CD4-positive, alpha-beta T cell treated with Interleukin-15 for 1 hour (primary cell): ENCODE measurements around the gene OR52K2.
"Not testable (repeated sequence)": the region's sequence is repeated elsewhere in the genome, so short reads cannot be mapped to it uniquely, and the experiment has no call there.

ENCODE experiments used
- DNase-seq: peaks from one replicate; pipeline ENCODE4 v3.0.0-alpha.2; 2020

OR52K2 gene

GRCh38 chr11:4481240-4481582 lies 32.1 kb downstream of the OR52K2 start:
- DNase-seq = no peak

GRCh38 chr11:4482445-4482844 lies 33.4 kb downstream of the OR52K2 start, which contains the start of gene OR52K1:
TSS of gene OR52K1 (plus strand) at chr11:4482646. CDS start at chr11:4488901, 6,255 bp downstream.
- no peak for DNase-seq

GRCh38 chr11:4484310-4484709 lies 35.2 kb downstream of the OR52K2 start:
- DNase-seq = no peak

GRCh38 chr11:4491405-4491804 lies 42.3 kb downstream of the OR52K2 start:
- not testable (repeated sequence) for DNase-seq

GRCh38 chr11:4491878-4492606 lies 42.9 kb downstream of the OR52K2 start:
- no peak for DNase-seq

- no peak for DNase-seq
Observed at GRCh38 chr11:4493480-4493818, 44.4 kb downstream of the OR52K2 start.

GRCh38 chr11:4495487-4495886 lies 46.4 kb downstream of the OR52K2 start:
- no peak for DNase-seq

GRCh38 chr11:4495986-4496385 lies 46.9 kb downstream of the OR52K2 start:
- DNase-seq = no peak

- no peak for DNase-seq
Observed at GRCh38 chr11:4496557-4497248, 47.6 kb downstream of the OR52K2 start.
